DMS 273 treated with DMSO at 0.1 percent for 48 hours (cell line): ENCODE results near the gene PCDHGA7.
"Not testable (repeated sequence)": the region's sequence is repeated elsewhere in the genome, so short reads cannot be mapped to it uniquely, and the experiment has no call there.

Source experiments
- DNase-seq: peaks from one replicate; lab custom pipeline; 2025; lab: John Stamatoyannopoulos, UW

PCDHGA7 gene

DNA sequence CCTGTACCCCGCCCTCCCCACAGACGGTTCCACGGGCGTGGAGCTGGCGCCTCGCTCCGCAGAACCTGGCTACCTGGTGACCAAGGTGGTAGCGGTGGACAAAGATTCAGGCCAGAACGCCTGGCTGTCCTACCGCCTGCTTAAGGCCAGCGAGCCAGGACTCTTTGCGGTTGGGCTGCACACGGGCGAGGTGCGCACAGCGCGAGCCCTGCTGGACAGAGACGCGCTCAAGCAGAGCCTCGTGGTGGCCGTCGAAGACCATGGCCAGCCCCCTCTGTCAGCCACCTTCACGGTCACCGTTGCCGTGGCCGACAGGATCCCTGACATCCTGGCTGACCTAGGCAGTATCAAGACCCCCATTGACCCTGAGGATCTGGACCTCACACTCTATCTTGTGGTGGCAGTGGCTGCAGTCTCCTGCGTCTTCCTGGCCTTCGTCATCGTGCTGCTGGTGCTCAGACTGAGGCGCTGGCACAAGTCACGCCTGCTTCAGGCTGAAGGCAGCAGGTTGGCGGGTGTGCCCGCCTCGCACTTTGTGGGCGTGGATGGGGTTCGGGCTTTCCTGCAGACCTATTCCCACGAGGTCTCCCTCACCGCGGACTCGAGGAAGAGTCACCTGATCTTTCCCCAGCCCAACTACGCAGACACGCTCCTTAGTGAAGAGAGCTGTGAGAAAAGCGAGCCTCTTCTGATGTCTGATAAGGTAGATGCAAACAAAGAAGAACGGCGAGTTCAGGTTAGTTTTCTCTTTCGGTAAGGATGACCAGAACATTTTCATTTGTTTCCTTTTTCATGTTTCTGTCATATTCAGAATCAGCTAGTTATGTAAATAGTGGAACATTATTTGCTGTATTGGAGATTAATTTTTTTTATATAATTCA is 16.3 kb upstream of the PCDHGA7 start:
- DNase-seq, result no peak

DNA sequence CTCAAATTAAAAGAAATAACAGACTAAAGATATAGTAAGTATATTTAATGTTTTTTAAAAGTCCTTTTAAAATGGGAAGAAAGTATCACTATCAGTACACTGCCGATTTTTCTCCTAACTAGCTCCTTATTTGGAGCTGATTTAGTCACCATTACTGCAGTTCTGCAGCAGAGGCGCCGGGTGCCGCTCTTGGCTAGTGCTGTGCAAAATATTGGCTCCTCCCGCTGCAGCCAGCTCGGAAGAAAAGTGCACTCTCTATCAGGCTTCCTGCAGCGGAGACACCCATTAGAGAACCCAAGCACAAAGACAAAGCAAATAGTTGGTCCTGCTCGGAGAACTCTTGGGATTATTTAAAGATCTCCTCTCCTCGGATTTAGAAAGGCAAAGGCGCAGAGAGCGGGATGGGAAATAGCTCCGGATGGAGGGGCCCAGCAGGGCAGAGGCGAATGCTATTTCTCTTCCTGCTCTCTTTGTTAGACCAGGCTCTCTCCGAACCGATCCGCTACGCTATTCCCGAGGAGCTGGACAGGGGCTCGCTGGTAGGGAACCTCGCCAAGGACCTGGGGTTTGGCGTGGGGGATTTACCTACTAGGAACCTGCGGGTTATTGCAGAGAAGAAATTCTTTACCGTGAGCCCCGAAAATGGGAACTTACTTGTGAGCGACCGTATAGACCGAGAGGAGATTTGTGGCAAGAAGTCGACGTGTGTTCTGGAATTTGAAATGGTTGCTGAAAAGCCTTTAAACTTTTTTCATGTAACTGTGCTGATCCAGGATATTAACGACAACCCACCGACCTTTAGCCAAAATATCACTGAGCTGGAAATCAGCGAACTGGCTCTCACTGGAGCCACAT is 12.3 kb upstream of the PCDHGA7 start, which contains the start of gene PCDHGB3:
Gene PCDHGB3, plus strand, starts transcription at position 249 of the 855 bp plus-strand sequence. Its CDS starts 153 bp downstream, at position 402.
- no peak for DNase-seq

DNA sequence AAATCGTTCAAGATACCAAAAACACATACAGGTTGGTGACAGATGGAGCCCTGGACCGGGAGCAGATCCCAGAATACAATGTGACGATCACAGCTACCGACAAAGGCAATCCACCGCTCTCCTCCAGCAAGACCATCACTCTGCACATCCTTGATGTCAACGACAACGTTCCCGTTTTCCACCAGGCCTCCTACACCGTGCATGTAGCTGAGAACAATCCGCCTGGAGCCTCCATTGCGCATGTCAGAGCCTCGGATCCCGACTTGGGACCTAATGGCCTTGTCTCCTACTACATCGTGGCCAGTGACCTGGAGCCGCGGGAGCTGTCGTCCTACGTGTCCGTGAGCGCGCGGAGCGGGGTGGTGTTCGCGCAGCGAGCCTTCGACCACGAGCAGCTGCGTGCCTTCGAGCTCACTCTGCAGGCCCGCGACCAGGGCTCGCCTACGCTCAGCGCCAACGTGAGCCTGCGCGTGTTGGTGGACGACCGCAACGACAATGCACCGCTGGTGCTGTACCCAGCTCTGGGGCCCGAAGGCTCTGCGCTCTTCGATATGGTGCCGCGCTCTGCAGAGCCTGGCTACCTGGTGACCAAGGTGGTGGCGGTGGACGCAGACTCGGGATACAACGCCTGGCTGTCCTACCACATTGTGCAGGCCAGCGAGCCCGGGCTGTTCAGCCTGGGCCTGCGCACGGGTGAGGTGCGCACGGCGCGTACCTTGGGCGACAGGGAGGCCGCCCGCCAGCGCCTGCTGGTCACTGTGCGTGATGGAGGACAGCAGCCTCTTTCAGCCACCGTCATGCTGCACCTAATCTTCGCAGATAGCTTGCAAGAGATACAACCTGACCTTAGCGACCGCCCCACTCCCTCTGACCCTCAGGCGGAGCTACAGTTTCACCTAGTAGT is 10.7 kb upstream of the PCDHGA7 start:
- no peak for DNase-seq

DNA sequence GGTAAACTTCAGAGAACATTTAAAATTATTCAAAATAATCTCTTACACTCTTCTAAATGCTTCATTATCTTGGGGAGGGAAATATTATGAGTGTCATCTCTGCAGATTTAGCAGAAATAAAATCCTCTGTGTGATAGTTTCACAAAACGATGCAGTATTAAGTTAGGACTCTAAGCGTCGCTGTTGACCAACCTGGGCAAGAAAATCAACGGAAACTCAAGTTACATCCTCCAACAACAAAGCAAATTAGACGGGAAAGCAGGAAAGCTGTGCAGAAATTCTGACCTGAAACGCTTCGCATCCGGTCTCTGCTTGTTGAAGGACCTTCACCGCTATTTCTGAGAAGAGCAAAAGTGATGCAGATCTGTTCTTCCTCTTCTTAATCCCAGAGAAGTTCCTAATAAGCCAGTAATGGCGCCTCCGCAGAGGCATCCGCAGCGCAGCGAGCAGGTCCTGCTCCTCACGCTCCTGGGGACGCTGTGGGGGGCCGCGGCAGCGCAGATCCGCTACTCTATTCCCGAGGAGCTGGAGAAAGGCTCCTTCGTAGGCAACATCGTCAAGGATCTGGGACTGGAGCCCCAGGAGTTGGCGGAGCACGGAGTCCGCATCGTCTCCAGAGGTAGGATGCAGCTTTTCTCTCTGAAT is 8.7 kb upstream of the PCDHGA7 start, which contains the start of gene PCDHGA6:
Gene PCDHGA6, plus strand, starts transcription at position 219 of the 645 bp plus-strand sequence. Its CDS starts 193 bp downstream, at position 412.
- no peak for DNase-seq

DNA sequence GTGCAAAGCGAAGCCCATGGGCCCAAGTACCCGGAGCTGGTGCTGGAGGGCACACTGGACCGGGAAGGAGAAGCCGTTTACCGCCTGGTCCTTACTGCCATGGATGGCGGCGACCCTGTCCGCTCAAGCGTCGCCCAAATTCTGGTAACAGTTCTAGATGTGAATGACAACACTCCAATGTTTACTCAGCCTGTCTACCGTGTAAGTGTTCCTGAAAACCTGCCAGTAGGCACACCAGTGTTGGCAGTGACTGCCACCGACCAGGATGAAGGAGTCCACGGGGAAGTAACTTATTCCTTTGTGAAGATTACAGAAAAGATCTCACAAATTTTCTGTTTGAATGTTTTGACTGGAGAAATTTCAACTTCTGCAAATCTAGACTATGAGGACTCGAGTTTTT is 7.9 kb upstream of the PCDHGA7 start:
- no peak for DNase-seq

DNA sequence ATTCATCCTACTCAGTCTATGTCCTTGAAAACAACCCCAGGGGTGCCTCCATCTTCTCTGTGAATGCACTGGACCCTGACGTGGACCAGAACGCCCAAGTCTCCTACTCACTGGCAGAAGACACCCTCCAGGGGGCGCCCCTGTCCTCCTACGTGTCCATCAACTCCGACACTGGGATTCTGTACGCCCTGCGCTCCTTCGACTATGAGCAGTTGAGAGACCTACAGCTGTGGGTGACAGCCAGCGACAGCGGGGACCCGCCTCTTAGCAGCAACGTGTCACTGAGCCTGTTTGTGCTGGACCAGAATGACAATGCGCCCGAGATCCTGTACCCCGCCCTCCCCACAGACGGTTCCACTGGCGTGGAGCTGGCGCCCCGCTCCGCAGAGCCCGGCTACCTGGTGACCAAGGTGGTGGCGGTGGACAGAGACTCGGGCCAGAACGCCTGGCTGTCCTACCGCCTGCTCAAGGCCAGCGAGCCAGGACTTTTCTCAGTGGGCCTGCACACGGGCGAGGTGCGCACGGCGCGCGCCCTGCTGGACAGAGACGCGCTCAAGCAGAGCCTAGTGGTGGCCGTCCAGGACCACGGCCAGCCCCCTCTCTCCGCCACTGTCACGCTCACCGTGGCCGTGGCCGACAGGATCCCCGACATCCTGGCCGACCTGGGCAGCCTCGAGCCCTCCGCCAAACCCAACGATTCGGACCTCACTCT is 6.9 kb upstream of the PCDHGA7 start:
- not testable (repeated sequence) for DNase-seq

DNA sequence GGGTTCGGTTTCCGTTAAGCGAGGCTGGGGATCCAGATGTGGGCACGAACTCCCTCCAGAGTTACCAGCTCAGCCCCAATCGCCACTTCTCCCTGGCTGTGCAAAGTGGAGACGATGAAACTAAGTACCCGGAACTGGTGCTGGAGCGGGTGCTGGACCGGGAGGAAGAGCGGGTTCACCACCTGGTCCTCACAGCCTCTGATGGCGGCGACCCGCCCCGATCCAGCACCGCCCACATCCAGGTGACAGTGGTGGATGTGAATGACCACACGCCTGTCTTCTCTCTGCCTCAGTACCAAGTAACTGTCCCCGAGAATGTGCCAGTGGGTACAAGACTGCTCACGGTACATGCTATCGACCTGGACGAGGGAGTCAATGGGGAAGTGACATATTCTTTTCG is 803 bp downstream of the PCDHGA7 start:
- DNase-seq, result no peak

DNA sequence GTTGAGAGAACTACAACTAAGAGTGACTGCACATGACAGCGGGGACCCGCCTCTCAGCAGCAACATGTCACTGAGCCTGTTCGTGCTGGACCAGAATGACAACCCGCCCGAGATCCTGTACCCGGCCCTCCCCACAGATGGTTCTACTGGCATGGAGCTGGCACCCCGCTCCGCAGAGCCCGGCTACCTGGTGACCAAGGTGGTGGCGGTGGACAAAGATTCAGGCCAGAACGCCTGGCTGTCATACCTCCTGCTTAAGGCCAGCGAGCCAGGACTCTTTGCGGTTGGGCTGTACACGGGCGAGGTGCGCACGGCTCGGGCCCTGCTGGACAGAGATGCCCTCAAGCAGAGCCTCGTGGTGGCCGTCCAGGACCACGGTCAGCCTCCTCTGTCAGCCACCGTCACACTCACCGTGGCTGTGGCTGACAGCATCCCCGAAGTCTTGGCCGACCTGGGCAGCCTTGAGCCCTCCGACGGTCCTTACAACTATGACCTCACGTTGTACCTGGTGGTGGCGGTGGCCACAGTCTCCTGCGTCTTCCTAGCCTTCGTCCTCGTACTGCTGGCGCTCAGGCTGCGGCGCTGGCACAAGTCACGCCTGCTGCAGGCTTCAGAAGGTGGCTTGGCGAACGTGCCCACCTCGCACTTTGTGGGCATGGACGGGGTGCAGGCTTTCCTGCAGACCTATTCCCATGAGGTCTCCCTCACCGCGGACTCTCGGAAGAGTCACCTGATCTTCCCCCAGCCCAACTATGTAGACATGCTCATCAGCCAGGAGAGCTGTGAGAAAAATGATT is 2.1 kb downstream of the PCDHGA7 start:
- no peak for DNase-seq

DNA sequence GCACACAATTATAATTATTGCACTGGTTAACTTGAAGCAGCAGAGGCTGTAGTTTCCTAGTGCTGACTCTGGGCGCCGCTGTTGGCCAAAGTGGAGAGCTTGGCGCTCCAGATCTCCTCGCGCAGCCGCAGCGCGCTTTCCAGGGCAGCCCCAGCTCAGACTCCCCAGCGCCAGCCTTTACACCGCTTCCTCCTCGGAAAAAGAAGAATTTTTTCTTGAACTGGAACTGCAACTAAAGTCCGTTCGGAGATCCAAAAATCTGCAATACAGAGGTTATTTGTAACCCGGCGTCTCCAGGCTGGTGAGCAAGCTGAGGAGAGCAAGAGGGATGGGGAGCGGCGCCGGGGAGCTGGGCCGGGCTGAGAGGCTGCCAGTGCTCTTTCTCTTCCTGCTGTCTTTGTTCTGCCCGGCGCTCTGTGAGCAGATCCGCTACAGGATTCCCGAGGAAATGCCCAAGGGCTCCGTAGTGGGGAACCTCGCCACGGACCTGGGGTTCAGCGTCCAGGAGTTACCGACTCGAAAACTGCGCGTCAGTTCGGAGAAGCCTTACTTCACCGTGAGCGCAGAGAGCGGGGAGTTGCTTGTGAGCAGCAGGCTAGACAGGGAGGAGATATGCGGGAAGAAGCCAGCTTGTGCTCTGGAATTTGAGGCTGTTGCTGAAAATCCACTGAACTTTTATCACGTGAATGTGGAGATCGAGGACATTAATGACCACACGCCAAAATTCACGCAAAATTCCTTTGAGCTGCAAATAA is 5.2 kb downstream of the PCDHGA7 start, which contains the start of gene PCDHGB4:
Gene PCDHGB4, plus strand, starts transcription at position 142 of the 755 bp plus-strand sequence. Its CDS starts 187 bp downstream, at position 329.
- not testable (repeated sequence) for DNase-seq

DNA sequence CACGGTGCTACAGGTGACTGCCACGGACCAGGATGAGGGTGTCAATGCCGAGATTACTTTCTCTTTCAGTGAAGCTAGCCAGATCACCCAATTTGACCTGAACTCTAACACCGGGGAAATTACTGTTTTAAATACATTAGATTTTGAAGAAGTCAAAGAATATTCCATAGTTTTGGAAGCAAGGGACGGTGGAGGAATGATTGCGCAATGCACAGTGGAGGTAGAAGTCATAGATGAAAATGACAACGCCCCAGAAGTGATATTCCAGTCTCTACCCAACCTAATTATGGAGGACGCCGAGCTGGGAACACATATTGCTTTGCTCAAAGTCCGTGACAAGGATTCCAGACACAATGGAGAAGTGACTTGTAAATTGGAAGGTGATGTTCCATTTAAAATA is 6.1 kb downstream of the PCDHGA7 start:
- no peak for DNase-seq

DNA sequence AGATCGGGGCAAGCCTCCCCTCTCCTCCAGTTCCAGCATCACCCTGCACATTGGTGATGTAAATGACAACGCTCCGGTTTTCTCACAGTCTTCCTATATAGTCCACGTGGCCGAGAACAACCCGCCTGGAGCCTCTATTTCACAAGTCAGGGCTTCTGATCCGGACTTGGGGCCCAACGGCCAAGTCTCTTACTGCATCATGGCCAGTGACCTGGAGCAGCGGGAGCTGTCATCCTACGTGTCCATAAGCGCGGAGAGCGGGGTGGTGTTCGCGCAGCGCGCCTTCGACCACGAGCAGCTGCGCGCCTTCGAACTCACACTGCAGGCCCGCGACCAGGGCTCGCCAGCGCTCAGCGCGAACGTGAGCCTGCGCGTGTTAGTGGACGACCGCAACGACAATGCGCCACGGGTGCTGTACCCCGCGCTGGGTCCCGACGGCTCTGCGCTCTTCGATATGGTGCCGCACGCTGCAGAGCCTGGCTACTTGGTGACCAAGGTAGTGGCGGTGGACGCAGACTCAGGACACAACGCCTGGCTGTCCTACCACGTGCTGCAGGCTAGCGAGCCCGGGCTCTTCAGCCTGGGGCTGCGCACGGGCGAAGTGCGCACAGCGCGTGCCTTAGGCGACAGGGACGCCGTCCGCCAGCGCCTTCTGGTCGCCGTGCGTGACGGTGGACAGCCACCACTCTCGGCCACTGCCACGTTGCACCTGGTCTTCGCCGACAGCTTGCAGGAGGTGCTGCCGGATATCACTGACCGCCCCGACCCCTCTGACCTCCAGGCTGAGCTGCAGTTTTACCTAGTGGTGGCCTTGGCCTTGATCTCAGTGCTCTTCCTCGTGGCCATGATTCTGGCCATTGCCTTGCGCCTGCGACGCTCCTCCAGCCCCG is 6.9 kb downstream of the PCDHGA7 start:
- DNase-seq, result no peak

DNA sequence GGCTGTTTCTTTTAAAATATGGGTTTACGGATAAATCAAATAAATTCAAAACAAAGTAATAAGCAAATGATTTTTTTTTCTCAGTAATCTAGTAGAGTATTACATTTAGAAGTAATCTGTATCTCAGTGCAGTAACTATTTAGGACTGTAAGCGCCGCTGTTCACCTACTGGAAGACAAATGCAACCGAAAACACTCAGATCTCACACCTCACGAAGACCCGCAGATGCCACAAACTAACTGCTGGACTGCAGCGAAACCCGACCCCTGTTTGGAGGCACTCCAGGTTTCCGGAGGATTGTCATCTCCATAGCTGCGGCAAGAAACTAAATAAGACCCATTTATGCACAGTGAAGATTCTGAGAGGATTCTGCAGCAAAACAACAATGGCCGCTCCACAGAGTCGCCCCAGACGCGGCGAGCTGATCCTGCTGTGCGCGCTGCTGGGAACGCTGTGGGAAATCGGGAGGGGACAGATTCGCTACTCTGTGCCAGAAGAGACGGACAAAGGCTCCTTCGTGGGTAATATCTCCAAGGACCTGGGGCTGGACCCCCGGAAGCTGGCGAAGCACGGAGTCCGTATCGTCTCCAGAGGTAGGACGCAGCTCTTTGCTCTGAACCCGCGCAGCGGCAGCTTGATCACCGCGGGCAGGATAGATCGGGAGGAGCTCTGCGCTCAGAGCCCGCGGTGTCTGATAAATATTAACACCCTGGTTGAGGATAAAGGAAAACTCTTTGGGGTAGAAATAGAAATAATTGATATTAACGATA is 10.1 kb downstream of the PCDHGA7 start, which contains the start of gene PCDHGA8:
Gene PCDHGA8, plus strand, starts transcription at position 205 of the 770 bp plus-strand sequence. Its CDS starts 181 bp downstream, at position 386.
- DNase-seq, result no peak

DNA sequence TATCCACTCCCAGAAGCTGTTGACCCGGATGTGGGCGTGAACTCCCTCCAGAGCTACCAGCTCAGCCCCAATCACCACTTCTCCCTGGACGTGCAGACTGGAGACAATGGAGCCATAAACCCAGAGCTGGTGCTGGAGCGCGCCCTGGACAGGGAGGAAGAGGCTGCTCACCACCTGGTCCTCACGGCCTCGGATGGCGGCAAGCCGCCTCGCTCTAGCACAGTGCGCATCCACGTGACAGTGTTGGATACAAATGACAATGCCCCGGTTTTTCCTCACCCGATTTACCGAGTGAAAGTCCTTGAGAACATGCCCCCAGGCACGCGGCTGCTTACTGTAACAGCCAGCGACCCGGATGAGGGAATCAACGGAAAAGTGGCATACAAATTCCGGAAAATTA is 10.7 kb downstream of the PCDHGA7 start:
- no peak for DNase-seq

DNA sequence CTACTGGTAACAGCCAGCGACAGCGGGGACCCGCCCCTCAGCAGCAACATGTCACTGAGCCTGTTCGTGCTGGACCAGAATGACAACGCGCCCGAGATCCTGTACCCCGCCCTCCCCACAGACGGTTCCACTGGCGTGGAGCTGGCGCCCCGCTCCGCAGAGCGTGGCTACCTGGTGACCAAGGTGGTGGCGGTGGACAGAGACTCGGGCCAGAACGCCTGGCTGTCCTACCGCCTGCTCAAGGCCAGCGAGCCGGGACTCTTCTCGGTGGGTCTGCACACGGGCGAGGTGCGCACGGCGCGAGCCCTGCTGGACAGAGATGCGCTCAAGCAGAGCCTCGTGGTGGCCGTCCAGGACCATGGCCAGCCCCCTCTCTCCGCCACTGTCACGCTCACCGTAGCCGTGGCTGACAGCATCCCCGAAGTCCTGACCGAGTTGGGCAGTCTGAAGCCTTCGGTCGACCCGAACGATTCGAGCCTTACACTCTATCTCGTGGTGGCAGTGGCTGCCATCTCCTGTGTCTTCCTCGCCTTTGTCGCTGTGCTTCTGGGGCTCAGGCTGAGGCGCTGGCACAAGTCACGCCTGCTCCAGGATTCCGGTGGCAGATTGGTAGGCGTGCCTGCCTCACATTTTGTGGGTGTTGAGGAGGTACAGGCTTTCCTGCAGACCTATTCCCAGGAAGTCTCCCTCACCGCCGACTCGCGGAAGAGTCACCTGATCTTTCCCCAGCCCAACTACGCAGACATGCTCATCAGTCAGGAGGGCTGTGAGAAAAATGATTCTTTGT is 12.1 kb downstream of the PCDHGA7 start:
- DNase-seq, result not testable (repeated sequence)

DNA sequence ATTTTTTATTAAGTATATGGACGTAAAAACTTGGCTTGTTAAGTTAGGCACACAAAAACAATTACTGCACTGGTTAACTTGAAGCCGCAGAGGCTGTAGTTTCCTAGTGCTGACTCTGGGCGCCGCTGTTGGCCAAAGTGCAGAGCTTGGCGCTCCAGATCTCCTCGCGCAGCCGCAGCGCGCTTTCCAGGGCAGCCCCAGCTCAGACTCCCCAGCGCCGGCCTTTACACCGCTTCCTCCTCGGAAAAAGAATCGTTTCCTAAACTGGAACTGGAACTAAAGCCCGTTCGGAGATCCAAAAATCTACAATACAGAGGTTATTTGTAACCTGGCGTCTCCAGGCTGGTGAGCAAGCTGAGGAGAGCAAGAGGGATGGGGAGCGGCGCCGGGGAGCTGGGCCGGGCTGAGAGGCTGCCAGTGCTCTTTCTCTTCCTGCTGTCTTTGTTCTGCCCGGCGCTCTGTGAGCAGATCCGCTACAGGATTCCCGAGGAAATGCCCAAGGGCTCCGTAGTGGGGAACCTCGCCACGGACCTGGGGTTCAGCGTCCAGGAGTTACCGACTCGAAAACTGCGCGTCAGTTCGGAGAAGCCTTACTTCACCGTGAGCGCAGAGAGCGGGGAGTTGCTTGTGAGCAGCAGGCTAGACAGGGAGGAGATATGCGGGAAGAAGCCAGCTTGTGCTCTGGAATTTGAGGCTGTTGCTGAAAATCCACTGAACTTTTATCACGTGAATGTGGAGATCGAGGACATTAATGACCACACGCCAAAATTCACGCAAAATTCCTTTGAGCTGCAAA is 15.4 kb downstream of the PCDHGA7 start, which contains the start of gene PCDHGB5:
Gene PCDHGB5, plus strand, starts transcription at position 192 of the 796 bp plus-strand sequence. Its CDS starts 181 bp downstream, at position 373.
- not testable (repeated sequence) for DNase-seq
